ENCODE data around the gene ACADS.

GRCh38 chr12:120693848-120694247, 31.8 kb upstream of the ACADS start:
- TF ChIP-seq EZH2 (IDR thresholded peaks at IDR 0.05) (no peak), EZH2phosphoT487 (IDR thresholded peaks at IDR 0.05) (no peak), CTCF (IDR thresholded peaks at IDR 0.05) (no peak)

Data from neural progenitor cell (in vitro differentiated cells).